GM12873 (cell line): ENCODE measurements around the gene ITGB5.

ENCODE experiments used
- TF ChIP-seq, protein P1 (sequence below): IDR thresholded peaks from 2 replicates; pipeline ENCODE4 v1.5.1; 2012; ENCODE audit warnings: low read depth, mild to moderate bottlenecking, moderate library complexity, low read length, control low read depth; ENCODE audit not compliant: insufficient read depth; ENCODE audit errors: missing control alignments

Gene ITGB5

DNA sequence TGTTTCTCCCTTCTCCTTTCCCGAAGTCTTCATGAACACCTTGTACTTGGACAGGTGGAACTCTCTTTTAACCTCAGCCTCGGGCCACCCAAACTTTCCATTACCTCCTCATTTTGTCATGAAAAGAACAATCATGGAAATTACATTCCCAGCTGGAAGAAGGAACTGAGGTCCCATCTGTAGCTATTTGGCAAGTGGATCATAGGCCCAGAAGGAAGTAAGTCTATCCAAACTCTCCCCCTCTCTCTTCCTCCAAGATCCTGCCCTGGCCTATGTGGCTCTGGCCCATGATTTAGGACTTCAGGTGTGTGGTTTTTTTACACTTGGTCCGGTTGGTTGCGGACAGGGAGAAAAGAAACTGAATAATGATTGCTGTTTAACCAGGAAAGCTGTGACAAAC, 44.1 kb downstream of the ITGB5 start:
- TF ChIP-seq, protein P1, sequence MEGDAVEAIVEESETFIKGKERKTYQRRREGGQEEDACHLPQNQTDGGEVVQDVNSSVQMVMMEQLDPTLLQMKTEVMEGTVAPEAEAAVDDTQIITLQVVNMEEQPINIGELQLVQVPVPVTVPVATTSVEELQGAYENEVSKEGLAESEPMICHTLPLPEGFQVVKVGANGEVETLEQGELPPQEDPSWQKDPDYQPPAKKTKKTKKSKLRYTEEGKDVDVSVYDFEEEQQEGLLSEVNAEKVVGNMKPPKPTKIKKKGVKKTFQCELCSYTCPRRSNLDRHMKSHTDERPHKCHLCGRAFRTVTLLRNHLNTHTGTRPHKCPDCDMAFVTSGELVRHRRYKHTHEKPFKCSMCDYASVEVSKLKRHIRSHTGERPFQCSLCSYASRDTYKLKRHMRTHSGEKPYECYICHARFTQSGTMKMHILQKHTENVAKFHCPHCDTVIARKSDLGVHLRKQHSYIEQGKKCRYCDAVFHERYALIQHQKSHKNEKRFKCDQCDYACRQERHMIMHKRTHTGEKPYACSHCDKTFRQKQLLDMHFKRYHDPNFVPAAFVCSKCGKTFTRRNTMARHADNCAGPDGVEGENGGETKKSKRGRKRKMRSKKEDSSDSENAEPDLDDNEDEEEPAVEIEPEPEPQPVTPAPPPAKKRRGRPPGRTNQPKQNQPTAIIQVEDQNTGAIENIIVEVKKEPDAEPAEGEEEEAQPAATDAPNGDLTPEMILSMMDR = no peak

DNA sequence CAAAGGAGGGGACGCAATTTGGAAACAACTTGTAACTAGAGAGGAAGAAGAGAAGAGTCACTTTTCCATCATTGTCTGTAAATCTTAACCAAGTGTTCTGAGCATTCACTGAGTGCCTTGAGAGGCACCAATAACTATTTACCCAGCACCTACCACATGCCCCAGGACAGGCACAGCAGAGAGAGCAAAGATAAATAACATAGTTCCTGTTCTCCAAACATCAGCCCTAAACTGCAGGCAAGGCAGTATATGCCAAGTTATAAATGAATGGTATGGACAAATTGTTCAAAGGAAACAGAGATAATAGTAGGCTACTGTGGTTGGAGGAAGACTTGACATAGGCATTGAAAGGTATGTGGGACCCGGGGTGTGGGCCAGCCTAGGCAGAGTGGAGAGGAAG, 45.6 kb downstream of the ITGB5 start:
- TF ChIP-seq, protein P1 = no peak

DNA sequence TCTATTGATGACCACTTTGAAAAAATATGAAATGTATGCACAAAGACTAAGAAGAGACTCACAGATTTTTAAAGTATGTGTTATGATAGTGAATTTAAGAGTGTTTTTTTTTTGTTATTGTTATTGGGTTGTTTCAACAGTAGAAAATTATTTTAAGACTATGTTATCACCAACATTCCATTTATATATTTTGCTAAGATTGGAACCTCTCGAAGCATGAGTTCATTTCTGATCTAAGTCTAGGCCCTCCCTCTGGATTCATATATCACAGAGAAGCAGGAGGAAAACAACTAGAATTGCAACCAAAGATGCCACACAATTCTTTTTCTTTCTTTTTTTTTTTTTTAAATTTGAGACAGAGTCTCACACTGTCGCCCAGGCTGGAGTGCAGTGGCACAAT, 46.8 kb downstream of the ITGB5 start:
- TF ChIP-seq, protein P1 = no peak

DNA sequence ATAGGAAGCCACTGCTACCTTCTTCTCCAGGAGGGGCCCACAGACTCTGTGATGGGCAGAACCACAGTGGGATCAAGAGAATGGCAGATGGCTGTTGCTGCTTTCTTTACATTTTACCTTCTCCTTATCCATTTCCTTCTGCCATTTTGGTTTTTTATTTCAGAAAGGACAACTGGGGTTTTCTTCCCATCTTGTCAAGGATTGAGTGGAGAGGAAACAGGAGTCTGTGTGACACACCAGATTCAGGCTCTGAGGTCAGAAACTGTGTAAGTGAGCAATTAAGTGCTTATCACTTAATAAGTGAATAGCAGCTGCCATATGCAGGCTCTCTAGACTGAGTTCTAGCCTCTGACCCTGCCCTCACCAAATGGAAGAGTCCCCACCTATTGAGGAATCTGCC, 47.3 kb downstream of the ITGB5 start:
- TF ChIP-seq, protein P1 = no peak

DNA sequence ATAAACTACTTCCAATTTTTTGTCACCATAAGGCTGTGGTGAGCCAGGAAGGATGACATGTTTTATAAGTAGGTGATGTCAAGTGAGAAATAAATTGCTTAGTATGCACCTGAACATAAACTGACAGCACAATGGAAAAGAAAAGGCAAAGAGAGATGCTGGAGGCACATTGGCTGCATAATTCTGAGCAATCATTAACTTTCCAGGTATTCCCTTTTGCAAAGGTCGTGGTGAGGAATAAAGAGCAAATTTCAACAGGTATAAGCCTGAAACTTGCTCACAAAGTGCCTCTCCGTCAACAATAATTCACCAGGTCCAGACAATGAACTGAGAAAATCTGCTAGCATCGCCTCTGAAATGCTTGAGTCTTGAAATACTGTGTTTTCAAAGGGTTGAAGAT, 48.2 kb downstream of the ITGB5 start:
- TF ChIP-seq, protein P1 = no peak

DNA sequence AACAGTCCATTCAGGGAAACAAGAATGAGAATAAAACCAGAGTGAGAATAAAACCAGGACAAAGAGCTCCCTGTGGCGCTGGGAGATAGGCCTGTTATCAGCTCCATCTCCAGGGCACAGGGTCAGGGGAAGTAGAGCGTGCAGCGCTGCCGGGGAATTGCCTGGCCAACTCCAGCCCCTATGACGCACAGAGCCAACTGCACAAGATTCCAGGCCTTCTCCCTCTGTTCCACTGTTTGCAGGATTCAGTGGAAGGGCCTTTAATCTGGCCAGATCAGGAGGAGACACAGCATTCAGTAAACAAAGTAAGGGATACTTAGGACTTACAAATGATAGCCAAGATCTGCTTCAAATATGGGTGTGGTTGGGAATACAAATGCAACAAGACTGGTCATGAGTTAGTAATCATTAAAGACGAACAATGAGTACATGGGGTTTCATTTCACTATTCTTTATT, 49.4 kb downstream of the ITGB5 start:
- TF ChIP-seq, protein P1 = no peak

DNA sequence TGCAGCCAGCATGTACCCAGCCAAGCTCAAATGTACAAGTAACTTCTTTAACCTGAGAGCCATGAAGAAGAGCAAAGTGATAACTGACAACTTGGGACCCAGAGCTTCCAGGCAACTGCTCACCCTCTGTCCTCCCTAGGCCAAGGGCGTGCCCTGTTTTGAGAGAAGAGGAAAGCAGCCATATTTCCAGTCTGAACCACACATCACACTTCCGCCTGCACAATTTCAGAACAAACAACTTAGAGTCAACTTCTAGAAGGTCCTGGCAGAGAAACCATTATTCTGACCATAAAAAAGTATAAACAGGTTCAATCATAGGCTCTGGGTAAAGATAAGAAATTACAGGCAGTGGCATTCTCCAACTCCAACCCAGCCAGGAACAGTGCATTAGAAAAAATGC, 50.1 kb downstream of the ITGB5 start:
- TF ChIP-seq, protein P1 = no peak

DNA sequence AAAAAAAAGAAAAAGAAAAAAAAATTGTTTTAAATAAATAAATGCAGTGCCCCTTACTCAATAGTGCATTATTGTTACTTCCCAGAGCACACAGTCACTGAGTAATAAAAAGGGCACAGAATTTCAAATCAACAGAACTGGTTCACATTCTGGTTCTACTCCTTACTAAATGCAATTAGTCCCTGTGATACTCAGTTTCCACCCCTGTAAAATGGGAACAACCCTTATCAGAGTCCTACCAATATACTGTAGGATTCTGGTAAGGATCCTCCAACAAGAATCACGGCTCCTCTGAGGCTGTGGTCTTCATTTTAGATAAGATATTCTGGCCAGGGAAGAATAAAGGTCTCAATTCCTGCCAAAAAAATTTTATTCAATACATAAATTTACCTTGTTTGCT, 50.7 kb downstream of the ITGB5 start:
- TF ChIP-seq, protein P1 = no peak
